Panc1 (cell line): ENCODE results near the gene EPHA10. TPM values are rescaled to one million over a fixed set of nuclear protein-coding genes. Genes with fewer than 3 reads are reported as not detected.

Source experiments
- ATAC-seq: fragments of 200-7000 bp; cut with Tn5 transposase; 2 replicates; pipeline ENCODE4 v1.9.1; 2020; ENCODE audit warnings: mild to moderate bottlenecking, moderate library complexity
- BruUV-seq: library from RNA; stranded (reverse); fragments of 400-500 nt; replicated peaks from 2 replicates; lab custom pipeline; 2021; lab: Mats Ljungman, UMichigan
- CTCF ChIA-PET: fragments of 300-600 bp; sonication (Branson Sonifier 250); formaldehyde crosslinking; loops from one replicate; lab custom pipeline; 2022; ENCODE audit warnings: antibody characterized with exemption; lab: Charles Lee
- POLR2A ChIA-PET: fragments of 300-600 bp; sonication (Branson Sonifier 250); formaldehyde crosslinking; loops from one replicate; lab custom pipeline; 2022; ENCODE audit warnings: antibody characterized with exemption; lab: Charles Lee
- DNase-seq: peaks from one replicate; pipeline ENCODE4 v3.0.0-alpha.2; 2010; ENCODE audit warnings: low read depth, low spot score
- H3K27ac ChIP-seq: 2 replicates; pipeline ENCODE4 v1.5.1; 2011; ENCODE audit warnings: mild to moderate bottlenecking, low read length, inconsistent platforms
- H3K27me3 ChIP-seq: fragments of 200-500 bp; sonication (Bioruptor generic); 2 replicates; pipeline ENCODE4 v1.6.0; 2014; ENCODE audit warnings: low read length, inconsistent platforms; ENCODE audit not compliant: control insufficient read depth, insufficient read depth
- H3K36me3 ChIP-seq: fragments of 200-500 bp; sonication (Bioruptor generic); 2 replicates; pipeline ENCODE4 v1.5.1; 2014; ENCODE audit warnings: inconsistent platforms, mild to moderate bottlenecking, low read length, moderate library complexity; ENCODE audit not compliant: control insufficient read depth, insufficient read depth
- H3K4me1 ChIP-seq: 2 replicates; pipeline ENCODE4 v1.5.1; 2011; ENCODE audit warnings: inconsistent platforms, mild to moderate bottlenecking, low read length, moderate library complexity; ENCODE audit not compliant: control insufficient read depth, insufficient read depth
- H3K4me3 ChIP-seq, 2 experiments: 2 replicates each; pipeline ENCODE4 v1.5.1; 2011 to 2012; ENCODE audit warnings: low read depth in 2 of 2, low read length in 2 of 2, mild to moderate bottlenecking in 2 of 2, inconsistent platforms in 1 of 2, moderate library complexity in 1 of 2
- H3K9me3 ChIP-seq: fragments of 200-500 bp; sonication (Bioruptor generic); 2 replicates; pipeline ENCODE4 v1.5.1; 2014; ENCODE audit warnings: low read depth, mild to moderate bottlenecking, inconsistent platforms, low read length, moderate library complexity; ENCODE audit not compliant: control insufficient read depth, insufficient read depth
- POLR2AphosphoS5 ChIP-seq: IDR thresholded peaks from 2 replicates; pipeline ENCODE4 v1.6.1; 2012; ENCODE audit warnings: mild to moderate bottlenecking, low read depth, low read length, moderate library complexity
- SIN3A ChIP-seq: IDR thresholded peaks from 2 replicates; pipeline ENCODE4 v1.6.1; 2012; ENCODE audit warnings: low read depth, mild to moderate bottlenecking, low read length, moderate library complexity, borderline replicate concordance; ENCODE audit not compliant: insufficient read depth
- TCF7L2 ChIP-seq: IDR thresholded peaks from 2 replicates; pipeline ENCODE4 v1.6.1; 2011; ENCODE audit warnings: mild to moderate bottlenecking, low read depth, low read length, inconsistent platforms
- in situ Hi-C: cut with HindIII; loops from 2 replicates; pipeline ENCODE4 v1.10.0; 2016; ENCODE audit warnings: low sequenced_read_pairs, low pct_unique_long_range_greater_than_20kb
- intact Hi-C: fragments of 100-400 bp; cut with micrococcal nuclease; formaldehyde crosslinking; loops from one replicate; pipeline ENCODE4 v1.10.0; 2022; ENCODE audit not compliant: unreplicated experiment
- total RNA-seq: library from RNA; stranded (reverse); gene quantifications from one replicate; pipeline ENCODE4 v1.2.1, GENCODE V29; 2021; ENCODE audit not compliant: unreplicated experiment
- TF ChIP-seq, protein P1 (sequence below), 2 experiments: IDR thresholded peaks; 2 replicates each; pipeline ENCODE4 v1.6.1; 2011 to 2012; ENCODE audit warnings: low read depth in 2 of 2, control low read depth in 1 of 2, low read length in 1 of 2, mild to moderate bottlenecking in 1 of 2, moderate library complexity in 1 of 2; ENCODE audit not compliant: insufficient read depth in 1 of 2
- TF ChIP-seq, protein P2 (sequence below): fragments of 450-650 bp; IDR thresholded peaks from 2 replicates; pipeline ENCODE4 v1.5.1; 2017; ENCODE audit warnings: mild to moderate bottlenecking

Gene EPHA10
- total RNA-seq, 1 experiment from 2014 or later = 2.8 TPM

DNA sequence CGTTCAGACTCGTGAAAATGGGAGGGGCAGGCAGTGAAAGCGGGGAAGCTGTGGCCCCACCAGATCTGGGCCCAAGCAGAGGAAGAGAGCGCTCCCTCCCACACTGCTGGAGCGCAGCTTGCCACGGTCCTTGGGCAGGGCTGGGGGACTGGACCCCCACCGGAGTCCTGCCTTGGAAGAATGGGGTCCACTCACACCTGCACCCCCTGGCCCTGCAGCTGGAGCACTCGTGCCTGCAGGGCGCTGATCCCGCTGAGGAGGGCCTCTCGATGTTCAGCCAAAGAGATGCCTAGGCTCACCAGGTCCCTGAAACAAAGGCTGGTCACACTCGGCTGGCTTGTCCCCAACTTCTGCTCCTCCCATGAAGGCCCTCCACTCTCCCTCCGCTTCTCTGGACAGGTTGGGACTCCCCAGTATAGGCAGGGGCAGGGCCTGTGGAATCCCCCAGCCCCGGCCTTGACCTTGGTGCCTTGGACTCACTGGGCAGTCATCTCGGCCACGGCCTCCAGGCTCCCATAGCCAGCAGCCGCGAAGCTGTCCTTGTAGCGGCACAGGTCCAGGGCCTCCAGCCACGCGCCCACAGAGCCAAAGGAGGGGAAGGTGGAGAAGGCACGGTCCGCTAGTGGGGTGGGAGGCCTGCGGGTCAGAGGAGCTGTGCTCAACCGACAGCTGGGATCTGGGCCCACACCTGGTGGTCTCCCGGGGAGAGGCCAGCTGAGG lies 46.6 kb downstream of the EPHA10 start:
- no peak overlapping the region for H3K4me3 ChIP-seq
- H3K4me1 ChIP-seq = no peaks in the 10 kb centered on the region
- TF ChIP-seq TCF7L2 (no peak), SIN3A (no peak), POLR2AphosphoS5 (no peak)
- TF ChIP-seq, protein P1, sequence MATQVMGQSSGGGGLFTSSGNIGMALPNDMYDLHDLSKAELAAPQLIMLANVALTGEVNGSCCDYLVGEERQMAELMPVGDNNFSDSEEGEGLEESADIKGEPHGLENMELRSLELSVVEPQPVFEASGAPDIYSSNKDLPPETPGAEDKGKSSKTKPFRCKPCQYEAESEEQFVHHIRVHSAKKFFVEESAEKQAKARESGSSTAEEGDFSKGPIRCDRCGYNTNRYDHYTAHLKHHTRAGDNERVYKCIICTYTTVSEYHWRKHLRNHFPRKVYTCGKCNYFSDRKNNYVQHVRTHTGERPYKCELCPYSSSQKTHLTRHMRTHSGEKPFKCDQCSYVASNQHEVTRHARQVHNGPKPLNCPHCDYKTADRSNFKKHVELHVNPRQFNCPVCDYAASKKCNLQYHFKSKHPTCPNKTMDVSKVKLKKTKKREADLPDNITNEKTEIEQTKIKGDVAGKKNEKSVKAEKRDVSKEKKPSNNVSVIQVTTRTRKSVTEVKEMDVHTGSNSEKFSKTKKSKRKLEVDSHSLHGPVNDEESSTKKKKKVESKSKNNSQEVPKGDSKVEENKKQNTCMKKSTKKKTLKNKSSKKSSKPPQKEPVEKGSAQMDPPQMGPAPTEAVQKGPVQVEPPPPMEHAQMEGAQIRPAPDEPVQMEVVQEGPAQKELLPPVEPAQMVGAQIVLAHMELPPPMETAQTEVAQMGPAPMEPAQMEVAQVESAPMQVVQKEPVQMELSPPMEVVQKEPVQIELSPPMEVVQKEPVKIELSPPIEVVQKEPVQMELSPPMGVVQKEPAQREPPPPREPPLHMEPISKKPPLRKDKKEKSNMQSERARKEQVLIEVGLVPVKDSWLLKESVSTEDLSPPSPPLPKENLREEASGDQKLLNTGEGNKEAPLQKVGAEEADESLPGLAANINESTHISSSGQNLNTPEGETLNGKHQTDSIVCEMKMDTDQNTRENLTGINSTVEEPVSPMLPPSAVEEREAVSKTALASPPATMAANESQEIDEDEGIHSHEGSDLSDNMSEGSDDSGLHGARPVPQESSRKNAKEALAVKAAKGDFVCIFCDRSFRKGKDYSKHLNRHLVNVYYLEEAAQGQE (IDR thresholded peaks at IDR 0.05; ENCODE audit: insufficient read depth in 1 of 2, low read depth in 2 of 2, low read length in 1 of 2) = no peak
- TF ChIP-seq, protein P2, sequence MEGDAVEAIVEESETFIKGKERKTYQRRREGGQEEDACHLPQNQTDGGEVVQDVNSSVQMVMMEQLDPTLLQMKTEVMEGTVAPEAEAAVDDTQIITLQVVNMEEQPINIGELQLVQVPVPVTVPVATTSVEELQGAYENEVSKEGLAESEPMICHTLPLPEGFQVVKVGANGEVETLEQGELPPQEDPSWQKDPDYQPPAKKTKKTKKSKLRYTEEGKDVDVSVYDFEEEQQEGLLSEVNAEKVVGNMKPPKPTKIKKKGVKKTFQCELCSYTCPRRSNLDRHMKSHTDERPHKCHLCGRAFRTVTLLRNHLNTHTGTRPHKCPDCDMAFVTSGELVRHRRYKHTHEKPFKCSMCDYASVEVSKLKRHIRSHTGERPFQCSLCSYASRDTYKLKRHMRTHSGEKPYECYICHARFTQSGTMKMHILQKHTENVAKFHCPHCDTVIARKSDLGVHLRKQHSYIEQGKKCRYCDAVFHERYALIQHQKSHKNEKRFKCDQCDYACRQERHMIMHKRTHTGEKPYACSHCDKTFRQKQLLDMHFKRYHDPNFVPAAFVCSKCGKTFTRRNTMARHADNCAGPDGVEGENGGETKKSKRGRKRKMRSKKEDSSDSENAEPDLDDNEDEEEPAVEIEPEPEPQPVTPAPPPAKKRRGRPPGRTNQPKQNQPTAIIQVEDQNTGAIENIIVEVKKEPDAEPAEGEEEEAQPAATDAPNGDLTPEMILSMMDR = no peak
- no peak for ATAC-seq
- no peak overlapping the region for H3K27ac ChIP-seq
- H3K9me3 ChIP-seq = no peaks in the 10 kb centered on the region
- H3K27me3 ChIP-seq = no peaks in the 10 kb centered on the region
- intact Hi-C loops = no loop called here
- DNase-seq = no peak
- no peaks in the 10 kb centered on the region for H3K36me3 ChIP-seq
- ChIA-PET CTCF (interaction anchor here (0.6 kb wide), 1 partner anchor 47 kb away, joined by 3 read pairs; no protein-coding TSS in a partner anchor), POLR2A (no interaction called here)
- in situ Hi-C loops = no loop called here
- no TSS peak for BruUV-seq

DNA sequence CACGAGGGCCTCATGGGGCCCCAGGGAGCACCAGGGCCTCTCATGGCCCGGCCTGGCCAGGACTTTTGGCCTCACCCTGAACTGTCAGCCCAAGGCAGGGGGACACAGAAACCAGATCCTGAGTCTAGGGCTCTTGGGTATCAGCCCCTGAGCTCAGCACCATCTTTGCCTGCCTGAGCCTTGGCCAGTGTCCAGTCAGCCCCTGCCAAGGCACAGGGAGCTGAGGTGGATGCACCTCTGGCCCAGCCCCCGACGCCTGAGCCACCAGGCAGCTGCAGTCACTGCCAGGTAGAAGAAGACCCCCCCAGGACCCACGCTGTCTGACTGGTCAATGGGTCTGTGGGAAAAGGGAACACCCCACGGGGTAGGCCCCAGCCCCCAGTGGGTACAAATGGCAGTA lies 47.3 kb downstream of the EPHA10 start:
- Histone ChIP-seq H3K27ac (no peak overlapping the region), H3K4me3 (no peak overlapping the region), H3K27me3 (no peaks in the 10 kb centered on the region), H3K36me3 (no peaks in the 10 kb centered on the region), H3K4me1 (no peaks in the 10 kb centered on the region), H3K9me3 (no peaks in the 10 kb centered on the region)
- ChIA-PET POLR2A (no interaction called here), CTCF (interaction anchor here (0.6 kb wide), 1 partner anchor 48 kb away, joined by 3 read pairs; no protein-coding TSS in a partner anchor)
- DNase-seq (no peak), ATAC-seq (no peak)
- intact Hi-C loops = no loop called here
- TF ChIP-seq, protein P1 (IDR thresholded peaks at IDR 0.05; ENCODE audit: insufficient read depth in 1 of 2, low read depth in 2 of 2, low read length in 1 of 2) = no peak
- TF ChIP-seq TCF7L2 = no peak
- no peak for TF ChIP-seq POLR2AphosphoS5
- TF ChIP-seq, protein P2 = no peak
- no peak for TF ChIP-seq SIN3A
- in situ Hi-C loops = no loop called here
- no TSS peak for BruUV-seq
